ENCODE measurements around the gene FCN3. TPM values are rescaled to one million over a fixed set of nuclear protein-coding genes. Genes with fewer than 3 reads are reported as not detected.

Gene FCN3
- not detected in 2 replicates for total RNA-seq (2014; rRNA removed; shearing (Covaris generic))
- total RNA-seq (2022), result not detected in 2 replicates
- not detected for Bru-seq, nascent RNA
- BruChase-seq, experiment 1, labeled RNA remaining after a 6-hour chase, result not detected
- not detected for BruChase-seq, experiment 2, labeled RNA remaining after a 2-hour chase
- long read RNA-seq, result 0 reads

DNA sequence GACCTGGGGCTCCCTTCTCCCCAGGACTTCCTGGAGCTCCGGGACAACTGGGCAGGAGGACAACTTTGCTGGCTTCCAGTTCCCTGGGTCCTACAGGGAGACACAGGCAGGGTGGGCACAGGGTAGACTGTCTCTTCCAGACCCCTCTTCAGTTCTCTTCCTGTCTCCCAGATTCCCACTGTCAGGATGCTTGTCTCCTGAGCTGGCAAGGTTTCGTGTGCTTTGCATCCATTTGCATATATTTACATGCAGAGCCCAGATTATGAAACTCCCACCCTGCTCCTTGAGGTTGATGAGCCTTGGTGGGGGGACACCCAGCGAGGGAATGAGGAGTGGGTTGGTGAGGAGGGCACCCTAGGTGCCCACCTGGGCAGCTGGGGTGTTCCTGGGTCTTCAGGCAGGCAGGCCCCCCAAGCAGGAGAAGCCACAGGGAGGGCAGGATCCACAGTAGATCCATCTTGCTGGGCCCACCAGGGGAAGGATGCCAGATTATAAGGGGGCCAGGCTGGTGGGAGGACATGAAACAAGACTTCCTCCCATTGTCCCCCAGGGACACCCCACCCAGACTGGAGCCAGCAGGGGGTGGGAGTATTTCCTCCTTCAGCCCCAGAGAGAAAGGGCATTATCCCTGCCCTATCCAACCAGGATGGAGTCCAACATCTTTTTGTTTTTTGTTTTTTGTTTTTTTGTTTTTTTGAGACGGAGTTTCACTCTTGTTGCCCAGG is at the start of gene FCN3:
FCN3 (minus strand) TSS at position 463 of the 725 bp plus-strand sequence; CDS start at position 457, 6 bp downstream.
- H3K27ac ChIP-seq (ENCODE audit: low read depth, low read length, poor library complexity, severe bottlenecking), result no peak within 1 kb of the TSS
- no peaks in the 10 kb centered on the region for H3K9me2 ChIP-seq (ENCODE audit: insufficient read depth, low read length)
- no peaks in the 10 kb centered on the region for H3K9me3 ChIP-seq (ENCODE audit: low read length)
- no TSS peak for BruUV-seq (replicated peaks)
- no peak within 1 kb of the TSS for H3K4me3 ChIP-seq (ENCODE audit: low read depth, low read length, poor library complexity, severe bottlenecking)
- intact Hi-C loops (cut with micrococcal nuclease; ENCODE audit: unreplicated experiment), result no loop called here
- no peaks in the 10 kb centered on the region for H3K79me2 ChIP-seq (ENCODE audit: insufficient read depth, low read depth, low read length)
- no peak within 1 kb of the TSS for H2AFZ ChIP-seq (ENCODE audit: low read length)
- H3K36me3 ChIP-seq (ENCODE audit: insufficient read depth, low read length), result no peaks in the 10 kb centered on the region
- no peak within 1 kb of the TSS for H3K4me2 ChIP-seq (ENCODE audit: low read length)
- no peaks in the 10 kb centered on the region for H4K20me1 ChIP-seq (ENCODE audit: insufficient read depth, low read length)
- ChIA-PET CTCF (ENCODE audit: unreplicated experiment) (no interaction called here), POLR2A (no interaction called here)
- no peak for TF ChIP-seq EZH2phosphoT487 (IDR thresholded peaks at IDR 0.05; ENCODE audit: borderline replicate concordance, low read depth, low read length)
- TF ChIP-seq CTCF (conservative IDR thresholded peaks at IDR 0.05; ENCODE audit: low read length), result no peak
- DNase-seq (ENCODE audit: low spot score), result no peak
- H3K4me1 ChIP-seq (ENCODE audit: insufficient read depth, low read length, poor library complexity, severe bottlenecking), result no peaks in the 10 kb centered on the region

DNA sequence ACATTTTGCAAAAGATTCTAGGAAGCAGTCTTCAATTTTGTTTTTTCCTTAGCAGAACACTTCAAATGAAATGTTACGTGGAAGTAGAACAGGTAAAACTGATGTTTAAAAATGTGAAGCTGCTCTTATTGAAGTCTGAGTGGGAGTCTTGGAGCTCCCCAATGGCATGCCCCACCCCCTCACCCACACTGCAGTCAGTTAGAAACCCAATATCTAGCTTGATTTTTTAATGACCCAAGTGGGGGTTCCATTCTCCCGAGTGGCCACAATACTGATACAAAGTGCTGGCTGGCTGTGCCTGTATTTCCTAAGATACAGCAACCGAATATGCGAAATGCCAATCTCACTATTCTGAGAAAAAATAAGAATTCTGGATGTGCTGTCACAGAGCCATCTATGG is 49.1 kb upstream of the FCN3 start:
- TF ChIP-seq EZH2phosphoT487 (IDR thresholded peaks at IDR 0.05; ENCODE audit: borderline replicate concordance, low read depth, low read length), result no peak
- TF ChIP-seq CTCF (conservative IDR thresholded peaks at IDR 0.05; ENCODE audit: low read length), result no peak
- Histone ChIP-seq H3K27ac (ENCODE audit: low read depth, low read length, poor library complexity, severe bottlenecking) (no peak overlapping the region), H3K4me3 (ENCODE audit: low read depth, low read length, poor library complexity, severe bottlenecking) (no peak overlapping the region), H2AFZ (ENCODE audit: low read length) (no peak overlapping the region), H4K20me1 (ENCODE audit: insufficient read depth, low read length) (0 out of 2 replicates have a peak, but pooled peaks cover 5% of the 10 kb centered on the region), H3K4me1 (ENCODE audit: insufficient read depth, low read length, poor library complexity, severe bottlenecking) (peaks cover 43% of the 10 kb centered on the region), H3K9me3 (ENCODE audit: low read length) (no peaks in the 10 kb centered on the region), H3K79me2 (ENCODE audit: insufficient read depth, low read depth, low read length) (peaks cover 22% of the 10 kb centered on the region; the same call in 1 of the 2 replicates), H3K36me3 (ENCODE audit: insufficient read depth, low read length) (peaks cover 54% of the 10 kb centered on the region), H3K9me2 (ENCODE audit: insufficient read depth, low read length) (no peaks in the 10 kb centered on the region), H3K4me2 (ENCODE audit: low read length) (no peak overlapping the region)
- intact Hi-C loops (cut with micrococcal nuclease; ENCODE audit: unreplicated experiment), result no loop called here
- BruUV-seq (replicated peaks), result no TSS peak
- DNase-seq (ENCODE audit: low spot score), result no peak
- ChIA-PET CTCF (ENCODE audit: unreplicated experiment) (no interaction called here), POLR2A (interaction anchor here (0.6 to 0.9 kb wide), 3 partner anchors 10 to 203 kb away, joined by 3 read pairs; no protein-coding TSS in a partner anchor)
